K562 (cell line): Measurements from ENCODE around the gene KMT2D. TPM values are rescaled to one million over a fixed set of nuclear protein-coding genes. Genes with fewer than 3 reads are reported as not detected.

Source experiments
- ATAC-seq: fragments of 200-7000 bp; cut with Tn5 transposase; 3 replicates; pipeline ENCODE4 v1.9.1; 2020; ENCODE audit warnings: moderate library complexity
- BruUV-seq: library from RNA; stranded (reverse); fragments of 400-500 nt; replicated peaks from 2 replicates; lab custom pipeline; 2021; lab: Mats Ljungman, UMichigan
- CTCF ChIA-PET: fragments of 300-600 bp; formaldehyde crosslinking; extraction: SDS; loops from one replicate; lab custom pipeline; 2021; ENCODE audit warnings: low intra/inter-chr PET ratio; lab: Yijun Ruan, JAX
- POLR2A ChIA-PET: fragments of 300-600, 350-650 bp; sonication (Branson Sonifier 250); formaldehyde crosslinking; extraction: SDS; loops from one replicate; lab custom pipeline; 2021; ENCODE audit warnings: antibody characterized with exemption, inconsistent platforms; lab: Yijun Ruan, JAX
- DNase-seq, 4 experiments: peaks; one replicate each; pipeline versions ENCODE4 v3.0.0 to v3.0.0-alpha.2; 2011 to 2018; ENCODE audit warnings: low spot score in 3 of 4, mixed read lengths in 3 of 4; ENCODE audit errors: extremely low read depth in 1 of 4
- FAIRE-seq: peaks from 2 replicates; lab custom pipeline; 2011; peaks lifted over from hg19 to GRCh38; lab: Jason Lieb, UNC
- H2AFZ ChIP-seq: 2 replicates; pipeline ENCODE4 v1.6.0; 2011; ENCODE audit warnings: low read depth, low read length, control low read depth, inconsistent platforms
- H3K27ac ChIP-seq: fragments of 200-600 bp; 3 replicates; pipeline ENCODE4 v1.8.0; 2011; ENCODE audit warnings: low read depth, mild to moderate bottlenecking, control low read depth, inconsistent platforms, low read length, moderate library complexity, mixed read lengths; ENCODE audit errors: extremely low read depth
- H3K27me3 ChIP-seq, 2 experiments: fragments of 300-600 bp in 1 of 2; 2 replicates in 1 of 2; 3 replicates in 1 of 2; pipeline versions ENCODE4 v1.6.0 to v1.8.0; 2011; ENCODE audit warnings: inconsistent platforms in 2 of 2, low read length in 2 of 2, mild to moderate bottlenecking in 1 of 2, mixed read lengths in 1 of 2, moderate library complexity in 1 of 2; ENCODE audit not compliant: control insufficient read depth in 2 of 2, insufficient read depth in 2 of 2
- H3K36me3 ChIP-seq: fragments of 300-600 bp; 3 replicates; pipeline ENCODE4 v1.8.0; 2011; ENCODE audit warnings: mild to moderate bottlenecking, low read length, inconsistent platforms; ENCODE audit not compliant: control insufficient read depth, insufficient read depth
- H3K4me1 ChIP-seq, 2 experiments: fragments of 200-600 bp in 1 of 2; replicated peaks in 1 of 2; 2 replicates in 1 of 2; 3 replicates in 1 of 2; pipeline versions ENCODE4 v1.5.1 to v1.8.0; 2011; ENCODE audit warnings: inconsistent platforms in 2 of 2, low read length in 2 of 2, mild to moderate bottlenecking in 1 of 2, mixed read lengths in 1 of 2, moderate library complexity in 1 of 2; ENCODE audit not compliant: control insufficient read depth in 2 of 2, insufficient read depth in 2 of 2
- H3K4me2 ChIP-seq: 2 replicates; pipeline ENCODE4 v1.6.1; 2011; ENCODE audit warnings: low read length, control low read depth, inconsistent platforms, mixed read lengths; ENCODE audit not compliant: insufficient read depth
- H3K4me3 ChIP-seq: fragments of 200-600 bp; sonication (generic), shearing (Covaris generic); 2 replicates; pipeline ENCODE4 v1.5.1; 2016; ENCODE audit warnings: control low read depth, inconsistent platforms
- H3K79me2 ChIP-seq: fragments of 200-600 bp; 3 replicates; pipeline ENCODE4 v1.8.0; 2011; ENCODE audit warnings: low read length, inconsistent platforms; ENCODE audit not compliant: control insufficient read depth, insufficient read depth
- H3K9ac ChIP-seq, 2 experiments: 2 replicates each; pipeline versions ENCODE4 v1.6.0 to v1.6.1; 2011; ENCODE audit warnings: low read depth in 2 of 2, low read length in 2 of 2, control low read depth in 1 of 2, inconsistent platforms in 1 of 2, mild to moderate bottlenecking in 1 of 2, mixed read lengths in 1 of 2; ENCODE audit not compliant: insufficient read depth in 1 of 2
- H3K9me1 ChIP-seq: one replicate; pipeline ENCODE4 v1.6.0; 2011; ENCODE audit warnings: inconsistent platforms, mild to moderate bottlenecking, low read length, moderate library complexity; ENCODE audit not compliant: control insufficient read depth, insufficient read depth
- H3K9me3 ChIP-seq: replicated peaks from 2 replicates; pipeline ENCODE4 v1.5.1; 2011; ENCODE audit warnings: low read depth, low read length, inconsistent platforms; ENCODE audit not compliant: control insufficient read depth, insufficient read depth
- H4K20me1 ChIP-seq: replicated peaks from 2 replicates; pipeline ENCODE4 v1.6.1; 2011; ENCODE audit warnings: low read length, inconsistent platforms, mixed read lengths; ENCODE audit not compliant: control insufficient read depth, insufficient read depth
- AFF1 ChIP-seq, 2 experiments: fragments of 450-650 bp; IDR thresholded peaks; 2 replicates each; pipeline ENCODE4 v1.6.1; 2018; ENCODE audit warnings: mild to moderate bottlenecking in 2 of 2, low read depth in 1 of 2; ENCODE audit not compliant: partially characterized antibody in 2 of 2
- GATAD2B ChIP-seq: fragments of 450-650 bp; IDR thresholded peaks from 2 replicates; pipeline ENCODE4 v1.6.1; 2017; ENCODE audit warnings: mild to moderate bottlenecking, borderline replicate concordance
- HDAC8 ChIP-seq: fragments of 450-650 bp; IDR thresholded peaks from 2 replicates; pipeline ENCODE4 v1.6.1; 2016; ENCODE audit warnings: mild to moderate bottlenecking, missing genetic modification characterization, moderate library complexity, missing compliant biosample characterization
- HNRNPLL ChIP-seq: fragments of 200-400 bp; formaldehyde crosslinking; IDR thresholded peaks from 2 replicates; pipeline ENCODE4 v1.6.1; 2017; ENCODE audit warnings: low read length, low read depth, mild to moderate bottlenecking; ENCODE audit not compliant: poor library complexity, severe bottlenecking
- MCM5 ChIP-seq: fragments of 450-650 bp; IDR thresholded peaks from 2 replicates; pipeline ENCODE4 v1.6.1; 2016; ENCODE audit warnings: low read depth
- MXI1 ChIP-seq: IDR thresholded peaks from 2 replicates; pipeline ENCODE4 v1.6.1; 2011; ENCODE audit warnings: low read depth, mild to moderate bottlenecking, improper control_type of control experiment, low read length
- NCOA4 ChIP-seq: fragments of 450-650 bp; IDR thresholded peaks from 2 replicates; pipeline ENCODE4 v1.6.1; 2018; ENCODE audit warnings: mild to moderate bottlenecking; ENCODE audit not compliant: partially characterized antibody
- PPARD ChIP-seq: fragments of 250-450 bp; sonication (Bioruptor Pico); IDR thresholded peaks from 2 replicates; pipeline ENCODE4 v1.8.0; 2022; ENCODE audit warnings: inconsistent platforms, mild to moderate bottlenecking, moderate library complexity
- SAFB ChIP-seq: fragments of 200-400 bp; formaldehyde crosslinking; IDR thresholded peaks from 2 replicates; pipeline ENCODE4 v1.6.1; 2017; ENCODE audit warnings: low read depth, low read length, borderline replicate concordance
- TAF9B ChIP-seq: fragments of 450-650 bp; IDR thresholded peaks from 2 replicates; pipeline ENCODE4 v1.6.1; 2018; ENCODE audit warnings: mild to moderate bottlenecking; ENCODE audit not compliant: partially characterized antibody
- TGIF2 ChIP-seq: sonication (generic); formaldehyde crosslinking; IDR thresholded peaks from 2 replicates; pipeline ENCODE4 v1.8.1; 2022; ENCODE audit warnings: mild to moderate bottlenecking, missing genetic modification reagents, moderate library complexity
- ZBTB7A ChIP-seq: IDR thresholded peaks from 2 replicates; pipeline ENCODE4 v1.6.1; 2011; ENCODE audit warnings: low read depth, mild to moderate bottlenecking, low read length, moderate library complexity, borderline replicate concordance; ENCODE audit not compliant: control insufficient read depth
- ZFP91 ChIP-seq: sonication (generic); formaldehyde crosslinking; IDR thresholded peaks from 2 replicates; pipeline ENCODE4 v1.8.0; 2022; ENCODE audit warnings: mild to moderate bottlenecking, missing genetic modification reagents
- ZNF239 ChIP-seq: fragments of 250-450 bp; sonication (Bioruptor Pico); IDR thresholded peaks from 2 replicates; pipeline ENCODE4 v1.4.0; 2020; ENCODE audit warnings: mild to moderate bottlenecking
- ZNF778 ChIP-seq: fragments of 450-650 bp; formaldehyde crosslinking; IDR thresholded peaks from 2 replicates; pipeline ENCODE4 v1.4.0; 2020; ENCODE audit warnings: mild to moderate bottlenecking, moderate library complexity
- WGBS: fragments of 100-300 bp; shearing (Covaris generic); methylation state at CpG from one replicate; pipeline ENCODE4 v1.1.6; 2016; ENCODE audit warnings: low coverage, mixed read lengths; ENCODE audit not compliant: insufficient coverage; ENCODE audit errors: missing lambda C conversion rate; 5-methylcytosine and 5-hydroxymethylcytosine counted together
- in situ Hi-C: fragments of 300-500 bp; cut with MboI; formaldehyde crosslinking; loops from 4 replicates; pipeline ENCODE4 v1.15.0; 2018; ENCODE audit warnings: inconsistent platforms, mixed read lengths
- intact Hi-C: fragments of 100-400 bp; cut with micrococcal nuclease; formaldehyde crosslinking; loops from 2 replicates; pipeline ENCODE4 v1.14.2; 2022
- polyA plus RNA-seq, 8 experiments: library from polyadenylated mRNA; depleted of rRNA in 4 of 8; stranded (reverse) in 5 of 8; unstranded in 3 of 8; fragments of >200 nt; fragmentation: Nextera tagmentation in 2 of 8; fragmentation: Illumina TruSeq in 1 of 8; extraction: Ambion mirVana in 2 of 8; extraction: Trizol in 1 of 8; gene quantifications; 2 replicates each; pipeline versions ENCODE4 v1.2.1 to v1.2.3, GENCODE V29; 2011 to 2014; ENCODE audit warnings: inconsistent platforms in 1 of 8, missing spikeins in 1 of 8
- total RNA-seq, 7 experiments: library from RNA; depleted of rRNA in 6 of 7; stranded (reverse); fragments of >200 nt in 6 of 7; fragmentation: Illumina TruSeq in 2 of 7; extraction: Trizol in 2 of 7; gene quantifications; 2 replicates each; pipeline versions ENCODE4 v1.2.1 to v1.2.3, GENCODE V29; 2011 to 2021; ENCODE audit warnings: low replicate concordance in 1 of 7
- TF ChIP-seq, protein P1 (sequence below): sonication (generic); formaldehyde crosslinking; IDR thresholded peaks from 2 replicates; pipeline ENCODE4 v1.9.0; 2022; ENCODE audit warnings: mild to moderate bottlenecking, missing genetic modification reagents

KMT2D gene
- total and polyA plus RNA-seq, 9 of the 15 experiments (the other 6 are each of a cell fraction or from before 2014, with no cell fraction given) = 0.22 to 93.7 (median 13.7) TPM

DNA sequence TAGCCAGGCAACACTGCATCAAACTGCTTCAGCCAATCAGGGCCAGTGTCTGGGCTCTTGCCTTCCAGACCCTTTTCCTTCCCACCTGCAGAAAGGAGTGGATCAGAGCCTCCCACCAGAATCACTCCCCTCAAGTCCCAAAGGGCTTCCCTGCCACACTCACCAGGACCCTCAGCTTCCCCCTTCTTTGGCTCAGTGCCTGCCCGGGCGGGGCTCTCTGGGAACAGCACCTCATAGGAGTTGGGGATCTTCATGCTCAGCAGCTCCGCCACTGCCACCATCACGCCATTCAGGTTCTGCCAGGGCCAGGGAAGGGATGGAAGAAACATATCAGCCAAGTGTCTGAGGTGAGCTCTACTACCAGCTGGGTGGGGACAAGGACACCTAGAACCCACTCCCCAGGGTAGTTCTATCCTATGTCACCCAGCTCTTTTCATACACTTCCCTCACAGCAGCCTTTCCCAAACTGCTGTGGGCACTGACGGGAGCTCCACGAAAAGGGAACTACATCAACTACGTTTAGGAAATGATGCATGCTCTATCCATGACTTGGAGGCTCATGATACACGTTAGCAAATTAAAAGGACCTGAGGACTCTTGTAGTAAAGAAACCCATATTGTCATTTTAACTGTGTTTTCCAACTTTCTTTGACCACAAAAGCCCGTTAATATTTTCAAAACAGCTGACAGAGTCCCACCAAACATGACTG lies 32.6 kb downstream of the KMT2D start:
- CTCF ChIA-PET = no interaction called here
- 98% methylated on average over 9 of the region's 9 CpGs for WGBS
- no peaks in the 10 kb centered on the region for H3K79me2 ChIP-seq
- no peak overlapping the region for H3K4me3 ChIP-seq
- H4K20me1 ChIP-seq = 0 out of 2 replicates have a peak, but pooled peaks cover 5% of the 10 kb centered on the region
- POLR2A ChIA-PET = interaction anchor here (0.6 to 4.2 kb wide), 5 partner anchors 8 to 46 kb away, joined by 3 to 19 read pairs (median 5); no protein-coding TSS in a partner anchor
- H3K4me1 ChIP-seq = peaks cover 0 to 7% of the 10 kb centered on the region in 2 experiments; a peak in 1 of 5 replicates
- no peak overlapping the region for H3K9ac ChIP-seq
- peaks cover 100% of the 10 kb centered on the region for H3K36me3 ChIP-seq
- FAIRE-seq (no peak), DNase-seq (no peak), ATAC-seq (no peak)
- no peak overlapping the region for H3K4me2 ChIP-seq
- no TSS peak for BruUV-seq
- H3K9me1 ChIP-seq = no peaks in the 10 kb centered on the region
- intact Hi-C loops (no loop called here), in situ Hi-C loops (no loop called here)
- H3K9me3 ChIP-seq = no peaks in the 10 kb centered on the region
- no peak overlapping the region for H2AFZ ChIP-seq
- H3K27me3 ChIP-seq = no peaks in the 10 kb centered on the region
- no peak overlapping the region for H3K27ac ChIP-seq
- TF ChIP-seq, protein P1, sequence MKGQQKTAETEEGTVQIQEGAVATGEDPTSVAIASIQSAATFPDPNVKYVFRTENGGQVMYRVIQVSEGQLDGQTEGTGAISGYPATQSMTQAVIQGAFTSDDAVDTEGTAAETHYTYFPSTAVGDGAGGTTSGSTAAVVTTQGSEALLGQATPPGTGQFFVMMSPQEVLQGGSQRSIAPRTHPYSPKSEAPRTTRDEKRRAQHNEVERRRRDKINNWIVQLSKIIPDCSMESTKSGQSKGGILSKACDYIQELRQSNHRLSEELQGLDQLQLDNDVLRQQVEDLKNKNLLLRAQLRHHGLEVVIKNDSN = no peak
- TF ChIP-seq HDAC8 (no peak), MXI1 (no peak), MCM5 (no peak), ZNF778 (CRISPR knock-in tag) (no peak), GATAD2B (no peak), ZNF239 (no peak), TGIF2 (CRISPR knock-in tag) (no peak), AFF1 (IDR thresholded peaks at IDR 0.05; ENCODE audit: low read depth in 1 of 2, partially characterized antibody in 2 of 2) (no peak), ZBTB7A (no peak), ZFP91 (CRISPR knock-in tag) (no peak), HNRNPLL (no peak), PPARD (no peak), NCOA4 (no peak), TAF9B (no peak), SAFB (no peak)
